Renal pelvis (tissue), 4 donors: Measurements from ENCODE around the gene TSPAN3. TPM values are rescaled to one million over a fixed set of nuclear protein-coding genes. Genes with fewer than 3 reads are reported as not detected.

Experiments used
- DNase-seq: peaks from one replicate; pipeline ENCODE4 v3.0.0-alpha.2; 2013
- polyA plus RNA-seq, 3 donors: library from polyadenylated mRNA; unstranded; fragments of 120-200 nt; gene quantifications; one replicate each; pipeline ENCODE4 v1.2.1, GENCODE V29; 2013; ENCODE audit not compliant: insufficient read length in 3 of 3

TSPAN3 gene
- polyA plus RNA-seq, 3 donors: 408 to 477 (median 445) TPM

- no peak for DNase-seq
Observed at GRCh38 chr15:77025941-77026411, 44.9 kb downstream of the TSPAN3 start.

GRCh38 chr15:77025083-77025901 lies 45.6 kb downstream of the TSPAN3 start:
- no peak for DNase-seq

GRCh38 chr15:77024273-77025082 lies 46.4 kb downstream of the TSPAN3 start:
- peak; percentile 37 for DNase-seq

- no peak for DNase-seq
Observed at GRCh38 chr15:77023576-77024272, 47.2 kb downstream of the TSPAN3 start.

GRCh38 chr15:77022646-77023575 lies 48.0 kb downstream of the TSPAN3 start:
- no peak for DNase-seq

GRCh38 chr15:77021803-77022381 lies 49.0 kb downstream of the TSPAN3 start:
- no peak for DNase-seq

GRCh38 chr15:77021088-77021481 lies 49.8 kb downstream of the TSPAN3 start:
- no peak for DNase-seq

- DNase-seq: no peak
Observed at GRCh38 chr15:77020348-77021087, 50.4 kb downstream of the TSPAN3 start.

GRCh38 chr15:77019521-77020331 lies 51.2 kb downstream of the TSPAN3 start:
- no peak for DNase-seq

- DNase-seq: no peak
Observed at GRCh38 chr15:77018796-77019505, 52.0 kb downstream of the TSPAN3 start.

GRCh38 chr15:77017761-77018720 lies 52.9 kb downstream of the TSPAN3 start:
- no peak for DNase-seq

- DNase-seq: no peak
Observed at GRCh38 chr15:77017091-77017660, 53.7 kb downstream of the TSPAN3 start.

GRCh38 chr15:77016321-77016695 lies 54.6 kb downstream of the TSPAN3 start:
- DNase-seq: no peak

- no peak for DNase-seq
Observed at GRCh38 chr15:77015646-77016320, 55.1 kb downstream of the TSPAN3 start.

- DNase-seq: no peak
Observed at GRCh38 chr15:77014132-77015081, 56.5 kb downstream of the TSPAN3 start.
